ENCODE results near the gene CMIP. TPM values are rescaled to one million over a fixed set of nuclear protein-coding genes. Genes with fewer than 3 reads are reported as not detected.

Gene CMIP
- polyA plus RNA-seq, 3 donors, result 0.85 to 61.9 (median 0.93) TPM

- Histone ChIP-seq H3K9me3 (replicated peaks in 1 of 2; ENCODE audit: control insufficient read depth in 1 of 2, insufficient read depth in 1 of 2, low read length in 2 of 2) (no peaks in the 10 kb centered on the region), H2AFZ (ENCODE audit: insufficient read depth, low read depth, low read length, poor library complexity, severe bottlenecking) (no peak overlapping the region), H3K4me2 (replicated peaks; ENCODE audit: extremely low read depth, low read length, poor library complexity, severe bottlenecking) (no peak overlapping the region), H3K27me3 (ENCODE audit: control insufficient read depth in 2 of 2, insufficient read depth in 2 of 2, low read length in 2 of 2) (no peaks in the 10 kb centered on the region), H3K36me3 (replicated peaks in 1 of 2; ENCODE audit: control insufficient read depth in 1 of 2, insufficient read depth in 2 of 2, low read length in 2 of 2) (peaks cover 72 to 96% of the 10 kb centered on the region in 2 donors), H3K79me2 (ENCODE audit: insufficient read depth, low read length) (peaks cover 56% of the 10 kb centered on the region), H3K4me3 (replicated peaks in 1 of 3; ENCODE audit: low read depth in 2 of 3, low read length in 3 of 3) (no peak overlapping the region), H4K20me1 (ENCODE audit: insufficient read depth, low read length) (peaks cover 100% of the 10 kb centered on the region), H3K9ac (ENCODE audit: insufficient read depth, low read length, poor library complexity, severe bottlenecking) (no peak overlapping the region), H3K4me1 (ENCODE audit: control insufficient read depth in 1 of 2, insufficient read depth in 2 of 2, low read length in 2 of 2) (no peaks in the 10 kb centered on the region), H3K27ac (ENCODE audit: low read depth in 1 of 2, low read length in 2 of 2) (peak overlapping the region in 1 of 2 donors; percentile 53)
- DNase-seq, result no peak
- intact Hi-C loops (cut with micrococcal nuclease), result no loop called here
- Mint-ChIP-seq H3K36me3 (peaks cover 17 to 56% of the 10 kb centered on the region in 2 donors), H3K27me3 (ENCODE audit: low read depth in 3 of 3) (peaks cover 0 to 3% (median 0%) of the 10 kb centered on the region in 3 donors), H3K9me3 (no peaks in the 10 kb centered on the region), H3K4me1 (peaks cover 4% of the 10 kb centered on the region), H3K27ac (peak overlapping the region in 2 of 7 donors; percentile 37 to 78), H3K4me3 (no peak overlapping the region)
- TF ChIP-seq, protein P1, sequence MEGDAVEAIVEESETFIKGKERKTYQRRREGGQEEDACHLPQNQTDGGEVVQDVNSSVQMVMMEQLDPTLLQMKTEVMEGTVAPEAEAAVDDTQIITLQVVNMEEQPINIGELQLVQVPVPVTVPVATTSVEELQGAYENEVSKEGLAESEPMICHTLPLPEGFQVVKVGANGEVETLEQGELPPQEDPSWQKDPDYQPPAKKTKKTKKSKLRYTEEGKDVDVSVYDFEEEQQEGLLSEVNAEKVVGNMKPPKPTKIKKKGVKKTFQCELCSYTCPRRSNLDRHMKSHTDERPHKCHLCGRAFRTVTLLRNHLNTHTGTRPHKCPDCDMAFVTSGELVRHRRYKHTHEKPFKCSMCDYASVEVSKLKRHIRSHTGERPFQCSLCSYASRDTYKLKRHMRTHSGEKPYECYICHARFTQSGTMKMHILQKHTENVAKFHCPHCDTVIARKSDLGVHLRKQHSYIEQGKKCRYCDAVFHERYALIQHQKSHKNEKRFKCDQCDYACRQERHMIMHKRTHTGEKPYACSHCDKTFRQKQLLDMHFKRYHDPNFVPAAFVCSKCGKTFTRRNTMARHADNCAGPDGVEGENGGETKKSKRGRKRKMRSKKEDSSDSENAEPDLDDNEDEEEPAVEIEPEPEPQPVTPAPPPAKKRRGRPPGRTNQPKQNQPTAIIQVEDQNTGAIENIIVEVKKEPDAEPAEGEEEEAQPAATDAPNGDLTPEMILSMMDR (IDR thresholded peaks at IDR 0.05), result no peak
- WGBS (ENCODE audit: insufficient coverage), result 49% methylated on average over 13 of the region's 17 CpGs
Observed at GRCh38 chr16:81616321-81617020, 171.9 kb downstream of the CMIP start.

- H2AFZ ChIP-seq (ENCODE audit: insufficient read depth, low read depth, low read length, poor library complexity, severe bottlenecking), result no peak overlapping the region
- no peak overlapping the region for H3K9ac ChIP-seq (ENCODE audit: insufficient read depth, low read length, poor library complexity, severe bottlenecking)
- WGBS (ENCODE audit: insufficient coverage), result 67% methylated on average over 7 of the region's 8 CpGs
- no peak overlapping the region for H3K4me2 ChIP-seq (replicated peaks; ENCODE audit: extremely low read depth, low read length, poor library complexity, severe bottlenecking)
- no peak for DNase-seq
- Mint-ChIP-seq H3K27ac (peak overlapping the region in 2 of 7 donors; percentile 37 to 78), H3K4me3 (no peak overlapping the region), H3K27me3 (ENCODE audit: low read depth in 3 of 3) (peaks cover 0 to 3% (median 0%) of the 10 kb centered on the region in 3 donors), H3K4me1 (peaks cover 4% of the 10 kb centered on the region), H3K9me3 (no peaks in the 10 kb centered on the region), H3K36me3 (peaks cover 14 to 54% of the 10 kb centered on the region in 2 donors)
- H3K36me3 ChIP-seq (replicated peaks in 1 of 2; ENCODE audit: control insufficient read depth in 1 of 2, insufficient read depth in 2 of 2, low read length in 2 of 2), result peaks cover 72 to 96% of the 10 kb centered on the region in 2 donors
- peak overlapping the region in 1 of 2 donors; percentile 53 for H3K27ac ChIP-seq (ENCODE audit: low read depth in 1 of 2, low read length in 2 of 2)
- H3K4me3 ChIP-seq (replicated peaks in 1 of 3; ENCODE audit: low read depth in 2 of 3, low read length in 3 of 3), result no peak overlapping the region
- TF ChIP-seq, protein P1 (IDR thresholded peaks at IDR 0.05), result no peak
- H4K20me1 ChIP-seq (ENCODE audit: insufficient read depth, low read length), result peaks cover 100% of the 10 kb centered on the region
- intact Hi-C loops (cut with micrococcal nuclease), result no loop called here
- H3K27me3 ChIP-seq (ENCODE audit: control insufficient read depth in 2 of 2, insufficient read depth in 2 of 2, low read length in 2 of 2), result no peaks in the 10 kb centered on the region
- H3K79me2 ChIP-seq (ENCODE audit: insufficient read depth, low read length), result peaks cover 57% of the 10 kb centered on the region
- H3K9me3 ChIP-seq (replicated peaks in 1 of 2; ENCODE audit: control insufficient read depth in 1 of 2, insufficient read depth in 1 of 2, low read length in 2 of 2), result no peaks in the 10 kb centered on the region
- H3K4me1 ChIP-seq (ENCODE audit: control insufficient read depth in 1 of 2, insufficient read depth in 2 of 2, low read length in 2 of 2), result no peaks in the 10 kb centered on the region
Observed at GRCh38 chr16:81617021-81617346, 172.4 kb downstream of the CMIP start.

Measured in CD14-positive monocyte (primary cell).